NCI-H2081 treated with DMSO at 0.1 percent for 48 hours (cell line): Measurements from ENCODE around the gene GRIP2.

Source experiments
- DNase-seq: peaks from one replicate; lab custom pipeline; 2025; lab: John Stamatoyannopoulos, UW

GRIP2 gene

GRCh38 chr3:14505803-14506500 is 34.2 kb downstream of the GRIP2 start:
- DNase-seq, result no peak

- no peak for DNase-seq
Measured at GRCh38 chr3:14505001-14505802, 34.9 kb downstream of the GRIP2 start.

- no peak for DNase-seq
Measured at GRCh38 chr3:14503706-14504065, 36.5 kb downstream of the GRIP2 start.

- no peak for DNase-seq
Measured at GRCh38 chr3:14503033-14503705, 37.0 kb downstream of the GRIP2 start.

GRCh38 chr3:14502472-14502871 is 37.7 kb downstream of the GRIP2 start:
- DNase-seq, result no peak

GRCh38 chr3:14497321-14497720 is 42.8 kb downstream of the GRIP2 start:
- no peak for DNase-seq

GRCh38 chr3:14496351-14496750 is 43.8 kb downstream of the GRIP2 start:
- no peak for DNase-seq

- no peak for DNase-seq
Measured at GRCh38 chr3:14494973-14495300, 45.2 kb downstream of the GRIP2 start.

- no peak for DNase-seq
Measured at GRCh38 chr3:14494279-14494972, 45.7 kb downstream of the GRIP2 start.

- no peak for DNase-seq
Measured at GRCh38 chr3:14492948-14493881, 46.9 kb downstream of the GRIP2 start.

- no peak for DNase-seq
Measured at GRCh38 chr3:14491396-14492190, 48.5 kb downstream of the GRIP2 start.

GRCh38 chr3:14490831-14491230 is 49.3 kb downstream of the GRIP2 start:
- no peak for DNase-seq

- no peak for DNase-seq
Measured at GRCh38 chr3:14490255-14490654, 49.9 kb downstream of the GRIP2 start.

GRCh38 chr3:14489641-14490040 is 50.5 kb downstream of the GRIP2 start:
- DNase-seq, result no peak

- DNase-seq, result no peak
Measured at GRCh38 chr3:14488286-14489041, 51.7 kb downstream of the GRIP2 start.

- no peak for DNase-seq
Measured at GRCh38 chr3:14487821-14488220, 52.3 kb downstream of the GRIP2 start.

GRCh38 chr3:14487086-14487485 is 53.1 kb downstream of the GRIP2 start:
- no peak for DNase-seq

GRCh38 chr3:14486460-14486859 is 53.7 kb downstream of the GRIP2 start:
- no peak for DNase-seq

GRCh38 chr3:14485981-14486380 is 54.2 kb downstream of the GRIP2 start:
- no peak for DNase-seq

- DNase-seq, result no peak
Measured at GRCh38 chr3:14484741-14485140, 55.4 kb downstream of the GRIP2 start.
